Measurements from ENCODE around the gene ACP6. TPM values are rescaled to one million over a fixed set of nuclear protein-coding genes. Genes with fewer than 3 reads are reported as not detected.

Gene ACP6
- polyA plus RNA-seq, 1 experiment = 8.6 TPM

GRCh38 chr1:147635342-147635741, 35.0 kb downstream of the ACP6 start:
- H3K9me3 ChIP-seq (ENCODE audit: control insufficient read depth, insufficient read depth, low read length) = no peaks in the 10 kb centered on the region
- DNase-seq (ENCODE audit: low read depth, low spot score) = no peak
- ChIA-PET CTCF (interaction anchor here (1.6 to 4.4 kb wide), 3 partner anchors 8 to 141 kb away, joined by 3 to 39 read pairs (median 9); no protein-coding TSS in a partner anchor), POLR2A (no interaction called here)
- H3K27me3 ChIP-seq (ENCODE audit: control insufficient read depth, insufficient read depth, low read length) = no peaks in the 10 kb centered on the region
- H3K4me3 ChIP-seq (ENCODE audit: low read depth, low read length) = no peak overlapping the region
- TF ChIP-seq CTCF (IDR thresholded peaks at IDR 0.05; ENCODE audit: low read depth, low read length) = no peak
- no peak overlapping the region for H3K27ac ChIP-seq (ENCODE audit: low read depth, low read length)

- CTCF ChIA-PET = interaction anchor here (0.6 to 4.4 kb wide), 5 partner anchors 7 to 140 kb away, joined by 3 to 39 read pairs (median 9); no protein-coding TSS in a partner anchor
These were observed 35.7 kb downstream of the ACP6 start for GRCh38 chr1:147634645-147635044.

GRCh38 chr1:147633759-147634158, 36.6 kb downstream of the ACP6 start:
- Histone ChIP-seq H3K9me3 (ENCODE audit: control insufficient read depth, insufficient read depth, low read length) (no peaks in the 10 kb centered on the region), H3K27ac (ENCODE audit: low read depth, low read length) (no peak overlapping the region), H3K27me3 (ENCODE audit: control insufficient read depth, insufficient read depth, low read length) (no peaks in the 10 kb centered on the region), H3K4me3 (ENCODE audit: low read depth, low read length) (no peak overlapping the region)
- DNase-seq (ENCODE audit: low read depth, low spot score) = no peak
- no peak for TF ChIP-seq CTCF (IDR thresholded peaks at IDR 0.05; ENCODE audit: low read depth, low read length)
- ChIA-PET CTCF (interaction anchor here (0.9 to 3.3 kb wide), 3 partner anchors 79 to 139 kb away, joined by 3 to 11 read pairs (median 9); no protein-coding TSS in a partner anchor), POLR2A (no interaction called here)

More at GRCh38 chr1:147634645-147635044, 35.7 kb downstream of the ACP6 start:
- no peaks in the 10 kb centered on the region for H3K9me3 ChIP-seq (ENCODE audit: control insufficient read depth, insufficient read depth, low read length)
- no peak for DNase-seq (ENCODE audit: low read depth, low spot score)
- no peak overlapping the region for H3K27ac ChIP-seq (ENCODE audit: low read depth, low read length)
- POLR2A ChIA-PET = no interaction called here
- no peaks in the 10 kb centered on the region for H3K27me3 ChIP-seq (ENCODE audit: control insufficient read depth, insufficient read depth, low read length)
- no peak for TF ChIP-seq CTCF (IDR thresholded peaks at IDR 0.05; ENCODE audit: low read depth, low read length)
- H3K4me3 ChIP-seq (ENCODE audit: low read depth, low read length) = no peak overlapping the region

DNA sequence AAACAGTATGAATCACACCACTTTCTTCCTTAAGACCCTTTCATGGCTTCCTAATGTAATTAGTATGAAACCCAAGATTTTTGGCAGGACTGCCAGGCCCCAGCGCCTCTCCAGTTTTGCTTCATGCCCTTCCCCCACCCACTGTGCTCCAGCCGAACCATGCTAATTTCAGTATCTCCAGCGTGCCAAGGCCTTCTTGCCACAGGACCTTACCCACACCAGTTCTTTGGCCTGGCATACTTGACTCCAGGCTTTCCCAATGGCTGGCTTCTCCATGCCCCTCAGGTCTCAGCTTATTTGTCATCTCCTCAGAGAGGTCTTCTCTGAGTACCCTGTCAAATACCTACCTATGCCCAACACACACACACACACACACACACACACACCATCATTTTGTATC, 38.5 kb downstream of the ACP6 start:
- Histone ChIP-seq H3K27me3 (ENCODE audit: control insufficient read depth, insufficient read depth, low read length) (no peaks in the 10 kb centered on the region), H3K27ac (ENCODE audit: low read depth, low read length) (no peak overlapping the region), H3K4me3 (ENCODE audit: low read depth, low read length) (no peak overlapping the region), H3K9me3 (ENCODE audit: control insufficient read depth, insufficient read depth, low read length) (no peaks in the 10 kb centered on the region)
- TF ChIP-seq CTCF (IDR thresholded peaks at IDR 0.05; ENCODE audit: low read depth, low read length) = no peak
- POLR2A ChIA-PET = no interaction called here
- CTCF ChIA-PET = interaction anchor here (0.9 to 4.4 kb wide), 4 partner anchors 9 to 138 kb away, joined by 3 to 42 read pairs (median 10); no protein-coding TSS in a partner anchor
- DNase-seq (ENCODE audit: low read depth, low spot score) = no peak

- ChIA-PET CTCF (interaction anchor here (1.2 to 4.4 kb wide), 5 partner anchors 10 to 262 kb away, joined by 3 to 42 read pairs (median 7); no protein-coding TSS in a partner anchor), POLR2A (no interaction called here)
These were observed 39.9 kb downstream of the ACP6 start for GRCh38 chr1:147630447-147630846.

More at GRCh38 chr1:147630447-147630846, 39.9 kb downstream of the ACP6 start:
- H3K9me3 ChIP-seq (ENCODE audit: control insufficient read depth, insufficient read depth, low read length) = no peaks in the 10 kb centered on the region
- no peaks in the 10 kb centered on the region for H3K27me3 ChIP-seq (ENCODE audit: control insufficient read depth, insufficient read depth, low read length)
- no peak for DNase-seq (ENCODE audit: low read depth, low spot score)
- no peak for TF ChIP-seq CTCF (IDR thresholded peaks at IDR 0.05; ENCODE audit: low read depth, low read length)
- H3K4me3 ChIP-seq (ENCODE audit: low read depth, low read length) = no peak overlapping the region
- no peak overlapping the region for H3K27ac ChIP-seq (ENCODE audit: low read depth, low read length)

Measured in AG04450 (cell line).